HepG2 (cell line): ENCODE measurements around the gene SLC25A48. TPM values are rescaled to one million over a fixed set of nuclear protein-coding genes. Genes with fewer than 3 reads are reported as not detected.

Source experiments
- ARHGAP35 ChIP-seq: sonication (generic); formaldehyde crosslinking; IDR thresholded peaks from 2 replicates; pipeline ENCODE4 v1.9.0; 2022; ENCODE audit warnings: mild to moderate bottlenecking, inconsistent platforms, moderate library complexity, missing genetic modification reagents, borderline replicate concordance
- CBX5 ChIP-seq: sonication (generic); formaldehyde crosslinking; IDR thresholded peaks from 2 replicates; pipeline ENCODE4 v1.4.0; 2020; ENCODE audit warnings: missing genetic modification reagents, borderline replicate concordance
- CHD2 ChIP-seq: IDR thresholded peaks from 2 replicates; pipeline ENCODE4 v1.6.1; 2011; ENCODE audit warnings: low read depth, low read length, improper control_type of control experiment
- GZF1 ChIP-seq: sonication (generic); formaldehyde crosslinking; IDR thresholded peaks from 2 replicates; pipeline ENCODE4 v1.5.1; 2020; ENCODE audit warnings: mild to moderate bottlenecking, missing genetic modification reagents
- HNRNPLL ChIP-seq: fragments of 200-400 bp; formaldehyde crosslinking; IDR thresholded peaks from 2 replicates; pipeline ENCODE4 v1.6.1; 2017; ENCODE audit warnings: mild to moderate bottlenecking, low read depth, low read length; ENCODE audit not compliant: poor library complexity, severe bottlenecking
- IRX3 ChIP-seq: sonication (generic); formaldehyde crosslinking; IDR thresholded peaks from 2 replicates; pipeline ENCODE4 v1.8.1; 2023; ENCODE audit warnings: mild to moderate bottlenecking, low read depth, missing genetic modification reagents, borderline replicate concordance
- KMT2A ChIP-seq: sonication (generic); formaldehyde crosslinking; IDR thresholded peaks from 2 replicates; pipeline ENCODE4 v1.4.0; 2020; ENCODE audit warnings: missing genetic modification reagents
- MYNN ChIP-seq: sonication (generic); formaldehyde crosslinking; IDR thresholded peaks from 2 replicates; pipeline ENCODE4 v1.4.0; 2020; ENCODE audit warnings: mild to moderate bottlenecking, low read depth, missing genetic modification reagents
- SKIL ChIP-seq: sonication (generic); formaldehyde crosslinking; IDR thresholded peaks from 2 replicates; pipeline ENCODE4 v1.8.0; 2022; ENCODE audit warnings: missing genetic modification reagents, mild to moderate bottlenecking, moderate library complexity, borderline replicate concordance
- TAF15 ChIP-seq: fragments of 200-400 bp; formaldehyde crosslinking; IDR thresholded peaks from one replicate; pipeline ENCODE4 v1.6.1; 2018; ENCODE audit warnings: mild to moderate bottlenecking, low read depth, low read length; ENCODE audit not compliant: poor library complexity, severe bottlenecking
- TFDP2 ChIP-seq: sonication (generic); formaldehyde crosslinking; IDR thresholded peaks from 2 replicates; pipeline ENCODE4 v1.4.0; 2020; ENCODE audit warnings: missing genetic modification reagents
- ZNF225 ChIP-seq: sonication (generic); formaldehyde crosslinking; IDR thresholded peaks from 2 replicates; pipeline ENCODE4 v1.4.0; 2020; ENCODE audit warnings: mild to moderate bottlenecking, missing genetic modification reagents
- ZNF367 ChIP-seq: sonication (generic); formaldehyde crosslinking; IDR thresholded peaks from 2 replicates; pipeline ENCODE4 v1.4.0; 2020; ENCODE audit warnings: missing genetic modification reagents, borderline replicate concordance
- ZNF891 ChIP-seq: sonication (generic); formaldehyde crosslinking; IDR thresholded peaks from 2 replicates; pipeline ENCODE4 v1.5.0; 2020; ENCODE audit warnings: mild to moderate bottlenecking, missing genetic modification reagents
- polyA plus RNA-seq, 8 experiments: library from polyadenylated mRNA; depleted of rRNA in 3 of 8; stranded (reverse) in 7 of 8; unstranded in 1 of 8; fragments of >200 nt; fragmentation: Illumina TruSeq in 4 of 8; extraction: Trizol in 4 of 8; gene quantifications; 2 replicates each; pipeline versions ENCODE4 v1.2.1 to v1.2.3, GENCODE V29; 2011 to 2016; ENCODE audit warnings: low read depth in 4 of 8, missing spikeins in 1 of 8, mixed read lengths in 1 of 8; ENCODE audit not compliant: insufficient read depth in 1 of 8
- total RNA-seq, 5 experiments: library from RNA; depleted of rRNA; stranded (reverse); fragments of >200 nt; fragmentation: Illumina TruSeq; extraction: Trizol; gene quantifications; 2 replicates each; pipeline ENCODE4 v1.2.3, GENCODE V29; 2016; ENCODE audit warnings: low read depth in 1 of 5
- TF ChIP-seq, protein P1 (sequence below): sonication (generic); formaldehyde crosslinking; IDR thresholded peaks from 2 replicates; pipeline ENCODE4; 2020; ENCODE audit warnings: missing genetic modification reagents, mild to moderate bottlenecking, borderline replicate concordance
- TF ChIP-seq, protein P2 (sequence below): sonication (generic); formaldehyde crosslinking; IDR thresholded peaks from 2 replicates; pipeline ENCODE4 v1.4.0; 2020; ENCODE audit warnings: missing genetic modification reagents
- TF ChIP-seq, protein P3 (sequence below): sonication (generic); formaldehyde crosslinking; IDR thresholded peaks from 2 replicates; pipeline ENCODE4 v1.4.0; 2020; ENCODE audit warnings: mild to moderate bottlenecking, missing genetic modification reagents

The SLC25A48 gene
- total and polyA plus RNA-seq, 2 of the 13 experiments (the other 11 are each of a cell fraction or from before 2014, with no cell fraction given): 0.17 to 4.5 TPM

DNA sequence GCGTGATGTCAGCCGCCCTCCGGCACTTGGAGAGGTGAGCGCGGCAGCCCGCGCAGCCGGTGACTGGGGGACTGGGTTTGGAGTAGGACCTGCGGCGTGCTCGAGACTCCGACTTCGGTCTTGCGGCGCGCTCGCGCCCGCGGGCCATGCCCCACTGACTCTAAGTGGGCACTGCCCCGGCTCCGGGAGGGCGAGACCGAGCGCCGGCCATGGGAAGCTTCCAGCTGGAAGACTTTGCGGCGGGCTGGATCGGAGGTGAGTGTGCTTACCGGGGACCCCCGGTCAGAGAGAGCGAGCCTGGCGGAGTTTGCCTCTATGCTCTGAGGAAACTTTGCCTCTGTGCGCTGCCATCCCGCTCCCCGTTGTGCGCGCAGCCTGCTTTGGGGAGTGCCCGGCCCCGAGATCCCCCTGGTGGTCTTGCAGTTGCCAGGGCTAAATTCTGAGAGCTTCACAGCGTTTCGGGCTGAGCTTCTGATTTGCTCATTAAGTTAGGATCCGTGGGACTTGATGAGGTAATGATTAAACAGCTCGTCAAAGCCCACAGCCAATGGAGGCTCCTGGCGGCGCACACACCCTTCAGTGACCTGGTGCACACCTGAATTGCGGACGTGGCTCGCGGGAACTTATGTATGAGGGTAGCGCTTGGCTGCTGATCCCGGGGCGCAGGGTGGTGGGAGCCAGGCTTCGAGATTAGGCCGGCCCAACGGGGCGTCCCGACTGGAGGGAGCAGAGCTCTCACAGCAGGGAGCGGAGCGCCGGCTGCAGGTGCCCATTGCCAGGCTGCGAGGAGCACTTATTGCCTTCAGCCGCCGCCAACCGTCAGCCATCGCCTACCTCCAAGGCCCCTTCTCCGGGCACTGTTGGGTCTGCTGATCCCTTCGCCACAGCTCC is at the start of gene SLC25A48 (continued):
- TF ChIP-seq, protein P1, sequence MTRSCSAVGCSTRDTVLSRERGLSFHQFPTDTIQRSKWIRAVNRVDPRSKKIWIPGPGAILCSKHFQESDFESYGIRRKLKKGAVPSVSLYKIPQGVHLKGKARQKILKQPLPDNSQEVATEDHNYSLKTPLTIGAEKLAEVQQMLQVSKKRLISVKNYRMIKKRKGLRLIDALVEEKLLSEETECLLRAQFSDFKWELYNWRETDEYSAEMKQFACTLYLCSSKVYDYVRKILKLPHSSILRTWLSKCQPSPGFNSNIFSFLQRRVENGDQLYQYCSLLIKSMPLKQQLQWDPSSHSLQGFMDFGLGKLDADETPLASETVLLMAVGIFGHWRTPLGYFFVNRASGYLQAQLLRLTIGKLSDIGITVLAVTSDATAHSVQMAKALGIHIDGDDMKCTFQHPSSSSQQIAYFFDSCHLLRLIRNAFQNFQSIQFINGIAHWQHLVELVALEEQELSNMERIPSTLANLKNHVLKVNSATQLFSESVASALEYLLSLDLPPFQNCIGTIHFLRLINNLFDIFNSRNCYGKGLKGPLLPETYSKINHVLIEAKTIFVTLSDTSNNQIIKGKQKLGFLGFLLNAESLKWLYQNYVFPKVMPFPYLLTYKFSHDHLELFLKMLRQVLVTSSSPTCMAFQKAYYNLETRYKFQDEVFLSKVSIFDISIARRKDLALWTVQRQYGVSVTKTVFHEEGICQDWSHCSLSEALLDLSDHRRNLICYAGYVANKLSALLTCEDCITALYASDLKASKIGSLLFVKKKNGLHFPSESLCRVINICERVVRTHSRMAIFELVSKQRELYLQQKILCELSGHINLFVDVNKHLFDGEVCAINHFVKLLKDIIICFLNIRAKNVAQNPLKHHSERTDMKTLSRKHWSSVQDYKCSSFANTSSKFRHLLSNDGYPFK (CRISPR knock-in tag): peak; percentile 96
- TF ChIP-seq, protein P2, sequence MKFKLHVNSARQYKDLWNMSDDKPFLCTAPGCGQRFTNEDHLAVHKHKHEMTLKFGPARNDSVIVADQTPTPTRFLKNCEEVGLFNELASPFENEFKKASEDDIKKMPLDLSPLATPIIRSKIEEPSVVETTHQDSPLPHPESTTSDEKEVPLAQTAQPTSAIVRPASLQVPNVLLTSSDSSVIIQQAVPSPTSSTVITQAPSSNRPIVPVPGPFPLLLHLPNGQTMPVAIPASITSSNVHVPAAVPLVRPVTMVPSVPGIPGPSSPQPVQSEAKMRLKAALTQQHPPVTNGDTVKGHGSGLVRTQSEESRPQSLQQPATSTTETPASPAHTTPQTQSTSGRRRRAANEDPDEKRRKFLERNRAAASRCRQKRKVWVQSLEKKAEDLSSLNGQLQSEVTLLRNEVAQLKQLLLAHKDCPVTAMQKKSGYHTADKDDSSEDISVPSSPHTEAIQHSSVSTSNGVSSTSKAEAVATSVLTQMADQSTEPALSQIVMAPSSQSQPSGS (CRISPR knock-in tag): no peak; the same call in 1 of the 2 replicates
- no peak for TF ChIP-seq GZF1
- 0 out of 2 replicates have a peak, but pooled peaks have one; percentile 21 for TF ChIP-seq ZNF225
- TF ChIP-seq SKIL (CRISPR knock-in tag): no peak
- no peak for TF ChIP-seq CBX5 (CRISPR knock-in tag)
- TF ChIP-seq KMT2A (CRISPR knock-in tag): no peak
- TF ChIP-seq ZNF367: no peak
- no peak for TF ChIP-seq ARHGAP35
- TF ChIP-seq ZNF891 (CRISPR knock-in tag): peak; percentile 52; the same call in 1 of the 2 replicates
- TF ChIP-seq IRX3 (CRISPR knock-in tag): no peak
- TF ChIP-seq MYNN (CRISPR knock-in tag): no peak
- no peak for TF ChIP-seq TAF15
- TF ChIP-seq, protein P3, sequence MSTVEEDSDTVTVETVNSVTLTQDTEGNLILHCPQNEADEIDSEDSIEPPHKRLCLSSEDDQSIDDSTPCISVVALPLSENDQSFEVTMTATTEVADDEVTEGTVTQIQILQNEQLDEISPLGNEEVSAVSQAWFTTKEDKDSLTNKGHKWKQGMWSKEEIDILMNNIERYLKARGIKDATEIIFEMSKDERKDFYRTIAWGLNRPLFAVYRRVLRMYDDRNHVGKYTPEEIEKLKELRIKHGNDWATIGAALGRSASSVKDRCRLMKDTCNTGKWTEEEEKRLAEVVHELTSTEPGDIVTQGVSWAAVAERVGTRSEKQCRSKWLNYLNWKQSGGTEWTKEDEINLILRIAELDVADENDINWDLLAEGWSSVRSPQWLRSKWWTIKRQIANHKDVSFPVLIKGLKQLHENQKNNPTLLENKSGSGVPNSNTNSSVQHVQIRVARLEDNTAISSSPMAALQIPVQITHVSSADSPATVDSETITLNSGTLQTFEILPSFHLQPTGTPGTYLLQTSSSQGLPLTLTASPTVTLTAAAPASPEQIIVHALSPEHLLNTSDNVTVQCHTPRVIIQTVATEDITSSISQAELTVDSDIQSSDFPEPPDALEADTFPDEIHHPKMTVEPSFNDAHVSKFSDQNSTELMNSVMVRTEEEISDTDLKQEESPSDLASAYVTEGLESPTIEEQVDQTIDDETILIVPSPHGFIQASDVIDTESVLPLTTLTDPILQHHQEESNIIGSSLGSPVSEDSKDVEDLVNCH: no peak
- TF ChIP-seq TFDP2 (CRISPR knock-in tag): peak; percentile 57
- no peak for TF ChIP-seq CHD2
- TF ChIP-seq HNRNPLL: peak; percentile 63
